HCT116 (cell line): ENCODE data around the gene TAGLN. TPM values are rescaled to one million over a fixed set of nuclear protein-coding genes. Genes with fewer than 3 reads are reported as not detected.

ENCODE experiments used
- ATAC-seq: fragments of 200-7000 bp; cut with Tn5 transposase; 2 replicates; pipeline ENCODE4 v1.9.1; 2020; ENCODE audit warnings: mild to moderate bottlenecking, moderate library complexity
- BruUV-seq: library from RNA; stranded (reverse); fragments of 400-500 nt; replicated peaks from 2 replicates; lab custom pipeline; 2021; lab: Mats Ljungman, UMichigan
- CTCF ChIA-PET: fragments of 300-600 bp; sonication (Branson Sonifier 250); formaldehyde crosslinking; loops from one replicate; lab custom pipeline; 2021; ENCODE audit warnings: antibody characterized with exemption; lab: Charles Lee
- POLR2A ChIA-PET: fragments of 300-600, 350-600 bp; sonication (Branson Sonifier 250); formaldehyde crosslinking; loops from one replicate; lab custom pipeline; 2021; ENCODE audit warnings: antibody characterized with exemption; lab: Charles Lee
- RAD21 ChIA-PET, 2 experiments: fragments of 300-600 bp; sonication (Branson Sonifier 250); formaldehyde crosslinking; loops; one replicate each; lab custom pipeline; 2023; ENCODE audit warnings: low total read pairs in 2 of 2; ENCODE audit not compliant: uncharacterized antibody in 2 of 2, unreplicated experiment in 2 of 2, low non-redundant PET in 1 of 2; lab: Charles Lee
- DNase-seq: peaks from one replicate; pipeline ENCODE4 v3.0.0-alpha.2; 2010; ENCODE audit warnings: low read depth, low spot score
- H2AFZ ChIP-seq: fragments of 200-600 bp; shearing (Covaris generic), sonication (generic); 2 replicates; pipeline ENCODE4 v1.6.1; 2017; ENCODE audit warnings: low read depth, mixed run types, mixed read lengths, antibody characterized with exemption, low read length; ENCODE audit not compliant: poor library complexity, severe bottlenecking
- H3K27ac ChIP-seq: 2 replicates; pipeline ENCODE4 v1.5.1; 2012; ENCODE audit warnings: low read depth, low read length
- H3K27me3 ChIP-seq: fragments of 200-600 bp; sonication (generic); 2 replicates; pipeline ENCODE4 v1.6.1; 2016; ENCODE audit warnings: mixed run types, low read length, mixed read lengths; ENCODE audit not compliant: insufficient read depth
- H3K36me3 ChIP-seq, 2 experiments: fragments of 200-500 bp in 1 of 2; fragments of 200-600 bp in 1 of 2; sonication (Bioruptor generic) in 1 of 2; sonication (generic) in 1 of 2; 2 replicates each; pipeline versions ENCODE4 v1.5.1 to v1.6.1; 2014 to 2016; ENCODE audit warnings: low read length in 2 of 2, inconsistent platforms in 1 of 2, mixed read lengths in 1 of 2, mixed run types in 1 of 2; ENCODE audit not compliant: insufficient read depth in 2 of 2, control insufficient read depth in 1 of 2
- H3K4me1 ChIP-seq, 2 experiments: fragments of 200-600 bp in 1 of 2; sonication (generic) in 1 of 2; 2 replicates each; pipeline versions ENCODE4 v1.5.1 to v1.6.1; 2012 to 2017; ENCODE audit warnings: low read length in 2 of 2, inconsistent platforms in 1 of 2, mild to moderate bottlenecking in 1 of 2, mixed read lengths in 1 of 2, mixed run types in 1 of 2, moderate library complexity in 1 of 2; ENCODE audit not compliant: insufficient read depth in 2 of 2, control insufficient read depth in 1 of 2
- H3K4me2 ChIP-seq: fragments of 200-600 bp; sonication (generic); 2 replicates; pipeline ENCODE4 v1.6.1; 2017; ENCODE audit warnings: mixed run types, low read length, mixed read lengths
- H3K4me3 ChIP-seq, 2 experiments: fragments of 200-600 bp in 1 of 2; sonication (generic) in 1 of 2; replicated peaks in 1 of 2; 2 replicates each; pipeline ENCODE4 v1.5.1; 2011 to 2016; ENCODE audit warnings: low read length in 2 of 2, control low read depth in 1 of 2, low read depth in 1 of 2, mild to moderate bottlenecking in 1 of 2, mixed read lengths in 1 of 2, mixed run types in 1 of 2
- H3K79me2 ChIP-seq: fragments of 200-600 bp; sonication (generic); 2 replicates; pipeline ENCODE4 v1.6.1; 2017; ENCODE audit warnings: mild to moderate bottlenecking, mixed run types, low read length, moderate library complexity, mixed read lengths; ENCODE audit not compliant: insufficient read depth
- H3K9ac ChIP-seq: fragments of 200-600 bp; sonication (generic); 2 replicates; pipeline ENCODE4 v1.6.1; 2016; ENCODE audit warnings: low read length, mixed read lengths
- H3K9me2 ChIP-seq: fragments of 200-600 bp; sonication (generic), shearing (Covaris generic); 2 replicates; pipeline ENCODE4 v1.6.1; 2017; ENCODE audit warnings: mixed run types, mild to moderate bottlenecking, moderate library complexity; ENCODE audit not compliant: insufficient read depth
- H3K9me3 ChIP-seq, 2 experiments: fragments of 200-500 bp in 1 of 2; fragments of 200-600 bp in 1 of 2; sonication (Bioruptor generic) in 1 of 2; sonication (generic) in 1 of 2; 2 replicates each; pipeline ENCODE4 v1.6.1; 2014 to 2017; ENCODE audit warnings: low read length in 2 of 2, mixed read lengths in 2 of 2, inconsistent platforms in 1 of 2, low read depth in 1 of 2, mild to moderate bottlenecking in 1 of 2, mixed run types in 1 of 2, moderate library complexity in 1 of 2; ENCODE audit not compliant: control insufficient read depth in 1 of 2, insufficient read depth in 1 of 2
- H4K20me1 ChIP-seq: fragments of 200-600 bp; sonication (generic), shearing (Covaris generic); 2 replicates; pipeline ENCODE4 v1.6.1; 2017; ENCODE audit warnings: mixed run types, mild to moderate bottlenecking, moderate library complexity; ENCODE audit not compliant: insufficient read depth
- CBX3 ChIP-seq: IDR thresholded peaks from 2 replicates; pipeline ENCODE4 v1.6.1; 2012; ENCODE audit warnings: low read depth
- CEBPB ChIP-seq: IDR thresholded peaks from 2 replicates; pipeline ENCODE4 v1.6.1; 2012; ENCODE audit warnings: low read depth
- EGR1 ChIP-seq: IDR thresholded peaks from 2 replicates; pipeline ENCODE4 v1.6.1; 2012; ENCODE audit warnings: low read depth
- ELF1 ChIP-seq: IDR thresholded peaks from 2 replicates; pipeline ENCODE4 v1.6.1; 2012; ENCODE audit warnings: low read depth, borderline replicate concordance
- EZH2 ChIP-seq: fragments of 200-600 bp; sonication (generic); IDR thresholded peaks from 2 replicates; pipeline ENCODE4 v1.6.1; 2017; ENCODE audit warnings: antibody characterized with exemption, mixed run types
- EZH2phosphoT487 ChIP-seq: fragments of 200-600 bp; IDR thresholded peaks from 2 replicates; pipeline ENCODE4 v1.6.1; 2018; ENCODE audit warnings: antibody characterized with exemption, borderline replicate concordance
- JUND ChIP-seq: IDR thresholded peaks from 2 replicates; pipeline ENCODE4 v1.6.1; 2012
- POLR2A ChIP-seq: IDR thresholded peaks from 2 replicates; pipeline ENCODE4 v1.7.0; 2011; ENCODE audit warnings: borderline replicate concordance; ENCODE audit not compliant: insufficient read depth, insufficient read length; ENCODE audit errors: extremely low read depth
- POLR2AphosphoS5 ChIP-seq: IDR thresholded peaks from 2 replicates; pipeline ENCODE4 v1.6.1; 2011; ENCODE audit warnings: mild to moderate bottlenecking, low read depth, low read length, moderate library complexity
- RAD21 ChIP-seq: IDR thresholded peaks from 2 replicates; pipeline ENCODE4 v1.6.1; 2012; ENCODE audit warnings: low read depth, mild to moderate bottlenecking
- SRF ChIP-seq: IDR thresholded peaks from 2 replicates; pipeline ENCODE4 v1.6.1; 2012; ENCODE audit warnings: low read depth
- YY1 ChIP-seq: IDR thresholded peaks from 2 replicates; pipeline ENCODE4 v1.6.1; 2011; ENCODE audit warnings: low read length, low read depth, moderate library complexity, mild to moderate bottlenecking; ENCODE audit not compliant: insufficient replicate concordance; ENCODE audit errors: extremely low read depth
- intact Hi-C: fragments of 100-400 bp; cut with micrococcal nuclease; formaldehyde crosslinking; loops from 2 replicates; pipeline ENCODE4 v1.10.0; 2022
- total RNA-seq: library from RNA; stranded (reverse); gene quantifications from one replicate; pipeline ENCODE4 v1.2.1, GENCODE V29; 2021; ENCODE audit not compliant: unreplicated experiment
- TF ChIP-seq, protein P1 (sequence below): IDR thresholded peaks from 2 replicates; pipeline ENCODE4 v1.6.1; 2012; ENCODE audit warnings: low read depth
- TF ChIP-seq, protein P2 (sequence below): IDR thresholded peaks from 2 replicates; pipeline ENCODE4 v1.6.1; 2011; ENCODE audit warnings: mild to moderate bottlenecking, low read length, moderate library complexity; ENCODE audit not compliant: insufficient replicate concordance; ENCODE audit errors: extremely low read depth
- TF ChIP-seq, protein P3 (sequence below), 3 experiments: fragments of 200-600 bp in 1 of 3; sonication (generic) in 1 of 3; IDR thresholded peaks in 2 of 3; conservative IDR thresholded peaks in 1 of 3; 2 replicates each; pipeline ENCODE4 v1.5.1; 2012 to 2017; ENCODE audit warnings: low read depth in 2 of 3, low read length in 2 of 3, antibody characterized with exemption in 1 of 3, borderline replicate concordance in 1 of 3, control low read depth in 1 of 3, mild to moderate bottlenecking in 1 of 3, mixed read lengths in 1 of 3, mixed run types in 1 of 3, moderate library complexity in 1 of 3; ENCODE audit not compliant: insufficient read depth in 1 of 3

Gene TAGLN
- total RNA-seq, 1 experiment from 2014 or later: 10.0 TPM

DNA sequence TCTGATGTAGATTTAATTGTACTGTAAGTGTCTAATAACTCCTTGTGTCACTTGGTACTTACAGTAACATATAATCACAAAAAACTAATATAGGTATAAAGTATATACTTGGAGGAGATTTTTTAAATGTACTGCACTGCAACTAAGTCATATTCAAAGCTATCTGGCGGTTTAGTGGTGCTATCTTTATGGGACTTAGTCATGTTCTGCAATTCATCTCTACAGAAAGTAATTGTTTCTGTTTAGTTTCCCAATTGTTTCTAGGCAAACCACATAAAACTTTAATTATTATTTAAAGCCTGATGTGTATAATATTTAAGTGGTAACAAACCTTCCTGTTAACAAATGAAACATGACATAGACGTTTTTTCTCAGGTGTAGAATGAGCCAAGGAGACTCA, 47.1 kb upstream of the TAGLN start:
- no TSS peak for BruUV-seq

More for the DNA sequence above, 47.1 kb upstream of the TAGLN start:
- H3K9me3 ChIP-seq: no peaks in the 10 kb centered on the region
- no peak for ATAC-seq
- no peaks in the 10 kb centered on the region for H3K27me3 ChIP-seq
- H2AFZ ChIP-seq: no peak overlapping the region
- H3K4me2 ChIP-seq: no peak overlapping the region
- H3K4me3 ChIP-seq: no peak overlapping the region
- peaks cover 100% of the 10 kb centered on the region for H3K79me2 ChIP-seq
- no peak for TF ChIP-seq POLR2AphosphoS5
- TF ChIP-seq EGR1: no peak
- no peak for TF ChIP-seq EZH2phosphoT487
- TF ChIP-seq, protein P1, sequence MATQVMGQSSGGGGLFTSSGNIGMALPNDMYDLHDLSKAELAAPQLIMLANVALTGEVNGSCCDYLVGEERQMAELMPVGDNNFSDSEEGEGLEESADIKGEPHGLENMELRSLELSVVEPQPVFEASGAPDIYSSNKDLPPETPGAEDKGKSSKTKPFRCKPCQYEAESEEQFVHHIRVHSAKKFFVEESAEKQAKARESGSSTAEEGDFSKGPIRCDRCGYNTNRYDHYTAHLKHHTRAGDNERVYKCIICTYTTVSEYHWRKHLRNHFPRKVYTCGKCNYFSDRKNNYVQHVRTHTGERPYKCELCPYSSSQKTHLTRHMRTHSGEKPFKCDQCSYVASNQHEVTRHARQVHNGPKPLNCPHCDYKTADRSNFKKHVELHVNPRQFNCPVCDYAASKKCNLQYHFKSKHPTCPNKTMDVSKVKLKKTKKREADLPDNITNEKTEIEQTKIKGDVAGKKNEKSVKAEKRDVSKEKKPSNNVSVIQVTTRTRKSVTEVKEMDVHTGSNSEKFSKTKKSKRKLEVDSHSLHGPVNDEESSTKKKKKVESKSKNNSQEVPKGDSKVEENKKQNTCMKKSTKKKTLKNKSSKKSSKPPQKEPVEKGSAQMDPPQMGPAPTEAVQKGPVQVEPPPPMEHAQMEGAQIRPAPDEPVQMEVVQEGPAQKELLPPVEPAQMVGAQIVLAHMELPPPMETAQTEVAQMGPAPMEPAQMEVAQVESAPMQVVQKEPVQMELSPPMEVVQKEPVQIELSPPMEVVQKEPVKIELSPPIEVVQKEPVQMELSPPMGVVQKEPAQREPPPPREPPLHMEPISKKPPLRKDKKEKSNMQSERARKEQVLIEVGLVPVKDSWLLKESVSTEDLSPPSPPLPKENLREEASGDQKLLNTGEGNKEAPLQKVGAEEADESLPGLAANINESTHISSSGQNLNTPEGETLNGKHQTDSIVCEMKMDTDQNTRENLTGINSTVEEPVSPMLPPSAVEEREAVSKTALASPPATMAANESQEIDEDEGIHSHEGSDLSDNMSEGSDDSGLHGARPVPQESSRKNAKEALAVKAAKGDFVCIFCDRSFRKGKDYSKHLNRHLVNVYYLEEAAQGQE: no peak
- TF ChIP-seq ELF1: no peak
- no peak for TF ChIP-seq JUND
- TF ChIP-seq, protein P2, sequence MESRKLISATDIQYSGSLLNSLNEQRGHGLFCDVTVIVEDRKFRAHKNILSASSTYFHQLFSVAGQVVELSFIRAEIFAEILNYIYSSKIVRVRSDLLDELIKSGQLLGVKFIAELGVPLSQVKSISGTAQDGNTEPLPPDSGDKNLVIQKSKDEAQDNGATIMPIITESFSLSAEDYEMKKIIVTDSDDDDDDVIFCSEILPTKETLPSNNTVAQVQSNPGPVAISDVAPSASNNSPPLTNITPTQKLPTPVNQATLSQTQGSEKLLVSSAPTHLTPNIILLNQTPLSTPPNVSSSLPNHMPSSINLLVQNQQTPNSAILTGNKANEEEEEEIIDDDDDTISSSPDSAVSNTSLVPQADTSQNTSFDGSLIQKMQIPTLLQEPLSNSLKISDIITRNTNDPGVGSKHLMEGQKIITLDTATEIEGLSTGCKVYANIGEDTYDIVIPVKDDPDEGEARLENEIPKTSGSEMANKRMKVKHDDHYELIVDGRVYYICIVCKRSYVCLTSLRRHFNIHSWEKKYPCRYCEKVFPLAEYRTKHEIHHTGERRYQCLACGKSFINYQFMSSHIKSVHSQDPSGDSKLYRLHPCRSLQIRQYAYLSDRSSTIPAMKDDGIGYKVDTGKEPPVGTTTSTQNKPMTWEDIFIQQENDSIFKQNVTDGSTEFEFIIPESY: no peak
- TF ChIP-seq, protein P3, sequence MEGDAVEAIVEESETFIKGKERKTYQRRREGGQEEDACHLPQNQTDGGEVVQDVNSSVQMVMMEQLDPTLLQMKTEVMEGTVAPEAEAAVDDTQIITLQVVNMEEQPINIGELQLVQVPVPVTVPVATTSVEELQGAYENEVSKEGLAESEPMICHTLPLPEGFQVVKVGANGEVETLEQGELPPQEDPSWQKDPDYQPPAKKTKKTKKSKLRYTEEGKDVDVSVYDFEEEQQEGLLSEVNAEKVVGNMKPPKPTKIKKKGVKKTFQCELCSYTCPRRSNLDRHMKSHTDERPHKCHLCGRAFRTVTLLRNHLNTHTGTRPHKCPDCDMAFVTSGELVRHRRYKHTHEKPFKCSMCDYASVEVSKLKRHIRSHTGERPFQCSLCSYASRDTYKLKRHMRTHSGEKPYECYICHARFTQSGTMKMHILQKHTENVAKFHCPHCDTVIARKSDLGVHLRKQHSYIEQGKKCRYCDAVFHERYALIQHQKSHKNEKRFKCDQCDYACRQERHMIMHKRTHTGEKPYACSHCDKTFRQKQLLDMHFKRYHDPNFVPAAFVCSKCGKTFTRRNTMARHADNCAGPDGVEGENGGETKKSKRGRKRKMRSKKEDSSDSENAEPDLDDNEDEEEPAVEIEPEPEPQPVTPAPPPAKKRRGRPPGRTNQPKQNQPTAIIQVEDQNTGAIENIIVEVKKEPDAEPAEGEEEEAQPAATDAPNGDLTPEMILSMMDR (IDR thresholded peaks at IDR 0.05 in 2 of 3, conservative IDR thresholded peaks at IDR 0.05 in 1 of 3; ENCODE audit: borderline replicate concordance in 1 of 3, insufficient read depth in 1 of 3, low read depth in 2 of 3, low read length in 2 of 3): no peak
- TF ChIP-seq RAD21: no peak
- TF ChIP-seq POLR2A: no peak
- no peak for TF ChIP-seq CEBPB
- no peak for TF ChIP-seq CBX3
- TF ChIP-seq SRF: no peak
- no peak for TF ChIP-seq EZH2
- TF ChIP-seq YY1: no peak
- no peak overlapping the region for H3K9ac ChIP-seq
- no peak for DNase-seq
- H3K27ac ChIP-seq: no peak overlapping the region
- CTCF ChIA-PET: no interaction called here
- H3K9me2 ChIP-seq: no peaks in the 10 kb centered on the region
- POLR2A ChIA-PET: no interaction called here
- peaks cover 24% of the 10 kb centered on the region for H4K20me1 ChIP-seq
- intact Hi-C loops: no loop called here
- peaks cover 18 to 24% of the 10 kb centered on the region in 2 experiments for H3K36me3 ChIP-seq
- peaks cover 0 to 3% of the 10 kb centered on the region in 2 experiments; a peak in 2 of 4 replicates for H3K4me1 ChIP-seq
- RAD21 ChIA-PET: no interaction called here
